Suprapubic skin (tissue), 4 donors: ENCODE measurements around the gene SERPINI2.

Source experiments
- CTCF ChIP-seq, 2 donors: fragments of 200-600 bp in 1 of 2; fragments of 450-650 bp in 1 of 2; sonication (generic) in 1 of 2; IDR thresholded peaks; one replicate each; pipeline ENCODE4 v1.5.1; 2016 to 2019; ENCODE audit warnings: antibody characterized with exemption in 2 of 2, mild to moderate bottlenecking in 1 of 2, moderate library complexity in 1 of 2
- POLR2A ChIP-seq, 2 donors: fragments of 450-650 bp; IDR thresholded peaks; one replicate each; pipeline ENCODE4 v1.6.1; 2017; ENCODE audit warnings: antibody characterized with exemption in 2 of 2, mild to moderate bottlenecking in 2 of 2, moderate library complexity in 2 of 2
- POLR2AphosphoS5 ChIP-seq, 3 donors: sonication (generic); formaldehyde crosslinking; IDR thresholded peaks; one replicate each; pipeline ENCODE4 v1.6.1; 2017; ENCODE audit warnings: antibody characterized with exemption in 3 of 3

- TF ChIP-seq POLR2AphosphoS5 (IDR thresholded peaks at IDR 0.05) (no peak), CTCF (IDR thresholded peaks at IDR 0.05) (no peak), POLR2A (IDR thresholded peaks at IDR 0.05) (no peak)
These were observed 6.9 kb downstream of the SERPINI2 start for GRCh38 chr3:167466966-167467365.
